PC-3 (cell line): ENCODE results near the gene EPHA10. TPM values are rescaled to one million over a fixed set of nuclear protein-coding genes. Genes with fewer than 3 reads are reported as not detected.

Experiments used
- ATAC-seq: fragments of 200-7000 bp; cut with Tn5 transposase; 2 replicates; pipeline ENCODE4 v1.9.1; 2020; ENCODE audit warnings: mild to moderate bottlenecking, moderate library complexity
- BruUV-seq: library from RNA; stranded (reverse); fragments of 400-500 nt; replicated peaks from 2 replicates; lab custom pipeline; 2021; lab: Mats Ljungman, UMichigan
- CTCF ChIA-PET: fragments of 300-600 bp; sonication (Branson Sonifier 250); formaldehyde crosslinking; loops from one replicate; lab custom pipeline; 2022; ENCODE audit warnings: antibody characterized with exemption; lab: Charles Lee
- POLR2A ChIA-PET: fragments of 300-600 bp; sonication (Branson Sonifier 250); formaldehyde crosslinking; loops from one replicate; lab custom pipeline; 2022; ENCODE audit warnings: antibody characterized with exemption; ENCODE audit not compliant: unreplicated experiment; lab: Charles Lee
- DNase-seq: peaks from one replicate; pipeline ENCODE4 v3.0.0-alpha.2; 2015
- H2AFZ ChIP-seq: fragments of 300-600 bp; sonication (generic); 2 replicates; pipeline ENCODE4 v1.6.0; 2016; ENCODE audit warnings: antibody characterized with exemption, low read length
- H3F3A ChIP-seq: fragments of 300-600 bp; sonication (generic); one replicate; pipeline ENCODE4 v1.6.0; 2017; ENCODE audit warnings: antibody characterized with exemption, low read length, control low read depth, mild to moderate bottlenecking; ENCODE audit not compliant: unreplicated experiment
- H3K27ac ChIP-seq: fragments of 300-600 bp; sonication (generic); 2 replicates; pipeline ENCODE4 v1.5.1; 2016; ENCODE audit warnings: mild to moderate bottlenecking, low read length
- H3K27me3 ChIP-seq: fragments of 300-600 bp; sonication (generic); 2 replicates; pipeline ENCODE4 v1.6.1; 2016; ENCODE audit warnings: low read length, mixed read lengths
- H3K36me3 ChIP-seq: fragments of 300-600 bp; sonication (generic); 2 replicates; pipeline ENCODE4 v1.6.1; 2016; ENCODE audit warnings: low read depth, mixed run types, low read length, mixed read lengths
- H3K4me1 ChIP-seq: fragments of 300-600 bp; sonication (generic); 2 replicates; pipeline ENCODE4 v1.5.1; 2016; ENCODE audit warnings: low read length; ENCODE audit not compliant: insufficient read depth
- H3K4me2 ChIP-seq: fragments of 300-600 bp; sonication (generic); 2 replicates; pipeline ENCODE4 v1.6.0; 2016; ENCODE audit warnings: low read length
- H3K4me3 ChIP-seq: fragments of 300-600 bp; sonication (generic); 2 replicates; pipeline ENCODE4 v1.5.1; 2016; ENCODE audit warnings: mild to moderate bottlenecking, low read length, mixed read lengths
- H3K79me2 ChIP-seq: fragments of 300-600 bp; sonication (generic); 2 replicates; pipeline ENCODE4 v1.6.1; 2017; ENCODE audit warnings: low read length, mixed read lengths
- H3K9ac ChIP-seq: fragments of 300-600 bp; sonication (generic); 2 replicates; pipeline ENCODE4 v1.6.0; 2016; ENCODE audit warnings: mild to moderate bottlenecking, low read length
- H3K9me2 ChIP-seq: fragments of 300-600 bp; sonication (generic); replicated peaks from 2 replicates; pipeline ENCODE4 v1.6.1; 2016; ENCODE audit warnings: mixed run types, low read length, mixed read lengths
- H3K9me3 ChIP-seq: fragments of 300-600 bp; sonication (generic); 2 replicates; pipeline ENCODE4 v1.6.1; 2016; ENCODE audit warnings: low read length, mixed read lengths
- H4K20me1 ChIP-seq: fragments of 300-600 bp; sonication (generic); 2 replicates; pipeline ENCODE4 v1.6.1; 2016; ENCODE audit warnings: low read length, mixed read lengths
- EZH2 ChIP-seq: fragments of 300-600 bp; sonication (generic); IDR thresholded peaks from one replicate; pipeline ENCODE4 v1.6.1; 2017; ENCODE audit warnings: antibody characterized with exemption, mild to moderate bottlenecking, low read length; ENCODE audit not compliant: unreplicated experiment
- EZH2phosphoT487 ChIP-seq: fragments of 300-600 bp; sonication (generic); IDR thresholded peaks from 2 replicates; pipeline ENCODE4 v1.6.1; 2018; ENCODE audit warnings: mild to moderate bottlenecking, antibody characterized with exemption, low read length, borderline replicate concordance
- intact Hi-C: fragments of 100-400 bp; cut with micrococcal nuclease; formaldehyde crosslinking; loops from 2 replicates; pipeline ENCODE4 v1.9.0; 2023
- total RNA-seq: library from RNA; depleted of rRNA; stranded (reverse); fragments of >200 nt; gene quantifications from 2 replicates; pipeline ENCODE4 v1.2.3, GENCODE V29; 2014
- TF ChIP-seq, protein P1 (sequence below): fragments of 300-600 bp; sonication (generic); conservative IDR thresholded peaks from 2 replicates; pipeline ENCODE4 v1.5.1; 2017; ENCODE audit warnings: antibody characterized with exemption, low read depth, mild to moderate bottlenecking, low read length

Gene EPHA10
- total RNA-seq, 1 experiment from 2014 or later = 3.5 TPM

DNA sequence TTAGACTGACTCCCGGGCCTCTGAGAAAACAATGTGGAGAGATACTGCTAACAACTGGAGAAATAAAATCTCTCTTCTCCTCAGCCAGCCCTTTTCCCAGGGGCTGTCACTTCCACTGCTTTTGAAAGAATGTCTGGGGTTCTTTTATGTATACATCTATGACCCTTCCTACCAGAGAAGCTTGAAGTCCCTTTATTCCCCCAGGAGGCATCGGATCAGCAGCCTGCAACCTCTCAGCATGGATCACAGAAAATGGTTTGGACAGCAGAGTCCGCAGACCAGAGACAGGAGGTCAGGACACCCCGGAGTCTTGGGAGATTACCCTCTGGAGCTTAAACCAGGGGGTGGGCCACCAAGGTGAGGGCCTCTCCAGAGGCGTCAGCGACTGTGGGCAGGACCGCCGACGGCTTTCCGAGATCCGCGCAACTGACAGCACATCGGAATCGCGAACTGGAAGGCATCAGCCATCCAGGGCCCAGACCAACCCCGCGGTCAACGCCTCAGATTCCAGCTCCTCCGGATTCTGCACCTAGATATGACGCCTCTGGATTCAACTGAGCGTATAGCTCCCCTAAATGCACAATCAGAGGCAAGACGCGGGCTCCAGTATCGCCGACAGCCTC is 1.0 kb downstream of the EPHA10 start:
- Histone ChIP-seq H3K27me3 (peaks cover 45% of the 10 kb centered on the region), H3K27ac (no peak overlapping the region), H4K20me1 (no peaks in the 10 kb centered on the region), H3K79me2 (no peaks in the 10 kb centered on the region), H3K9ac (no peak overlapping the region), H3K4me3 (no peak overlapping the region), H3F3A (no peaks in the 10 kb centered on the region), H2AFZ (no peak overlapping the region), H3K9me2 (no peaks in the 10 kb centered on the region), H3K9me3 (no peaks in the 10 kb centered on the region), H3K4me2 (no peak overlapping the region), H3K4me1 (peaks cover 6% of the 10 kb centered on the region), H3K36me3 (no peaks in the 10 kb centered on the region)
- BruUV-seq = no TSS peak
- no peak for TF ChIP-seq EZH2
- ChIA-PET POLR2A (no interaction called here), CTCF (no interaction called here)
- intact Hi-C loops = no loop called here
- ATAC-seq (no peak), DNase-seq (no peak)

DNA sequence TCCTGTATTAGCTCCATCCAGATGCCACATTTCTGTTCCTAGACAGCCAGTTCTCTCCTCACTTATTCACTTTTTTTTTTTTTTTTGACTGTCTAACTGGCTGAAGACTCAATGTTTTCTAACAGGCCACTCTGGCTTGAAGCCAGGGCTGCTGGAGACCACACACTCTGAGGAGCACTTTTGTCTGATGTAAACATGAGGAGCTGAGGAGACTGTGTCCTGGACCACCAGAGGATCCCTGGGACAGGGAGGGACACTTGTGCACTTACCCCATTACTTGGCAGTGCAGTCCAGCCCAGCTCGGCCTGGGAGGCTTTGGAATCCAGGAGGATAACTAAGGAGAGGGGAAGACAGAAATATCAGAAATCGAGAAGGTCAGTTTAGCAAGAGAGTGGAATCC is 2.4 kb downstream of the EPHA10 start:
- Histone ChIP-seq H3K79me2 (no peaks in the 10 kb centered on the region), H3F3A (no peaks in the 10 kb centered on the region), H4K20me1 (no peaks in the 10 kb centered on the region), H3K4me2 (no peak overlapping the region), H3K36me3 (no peaks in the 10 kb centered on the region), H3K4me3 (no peak overlapping the region), H2AFZ (no peak overlapping the region), H3K27me3 (peaks cover 38% of the 10 kb centered on the region), H3K4me1 (peaks cover 6% of the 10 kb centered on the region), H3K9me2 (no peaks in the 10 kb centered on the region), H3K27ac (no peak overlapping the region), H3K9ac (no peak overlapping the region), H3K9me3 (no peaks in the 10 kb centered on the region)
- ChIA-PET CTCF (no interaction called here), POLR2A (no interaction called here)
- TF ChIP-seq EZH2 (no peak), EZH2phosphoT487 (no peak)
- TF ChIP-seq, protein P1, sequence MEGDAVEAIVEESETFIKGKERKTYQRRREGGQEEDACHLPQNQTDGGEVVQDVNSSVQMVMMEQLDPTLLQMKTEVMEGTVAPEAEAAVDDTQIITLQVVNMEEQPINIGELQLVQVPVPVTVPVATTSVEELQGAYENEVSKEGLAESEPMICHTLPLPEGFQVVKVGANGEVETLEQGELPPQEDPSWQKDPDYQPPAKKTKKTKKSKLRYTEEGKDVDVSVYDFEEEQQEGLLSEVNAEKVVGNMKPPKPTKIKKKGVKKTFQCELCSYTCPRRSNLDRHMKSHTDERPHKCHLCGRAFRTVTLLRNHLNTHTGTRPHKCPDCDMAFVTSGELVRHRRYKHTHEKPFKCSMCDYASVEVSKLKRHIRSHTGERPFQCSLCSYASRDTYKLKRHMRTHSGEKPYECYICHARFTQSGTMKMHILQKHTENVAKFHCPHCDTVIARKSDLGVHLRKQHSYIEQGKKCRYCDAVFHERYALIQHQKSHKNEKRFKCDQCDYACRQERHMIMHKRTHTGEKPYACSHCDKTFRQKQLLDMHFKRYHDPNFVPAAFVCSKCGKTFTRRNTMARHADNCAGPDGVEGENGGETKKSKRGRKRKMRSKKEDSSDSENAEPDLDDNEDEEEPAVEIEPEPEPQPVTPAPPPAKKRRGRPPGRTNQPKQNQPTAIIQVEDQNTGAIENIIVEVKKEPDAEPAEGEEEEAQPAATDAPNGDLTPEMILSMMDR = no peak
- DNase-seq = no peak
- intact Hi-C loops = no loop called here
- BruUV-seq = no TSS peak
- no peak for ATAC-seq

DNA sequence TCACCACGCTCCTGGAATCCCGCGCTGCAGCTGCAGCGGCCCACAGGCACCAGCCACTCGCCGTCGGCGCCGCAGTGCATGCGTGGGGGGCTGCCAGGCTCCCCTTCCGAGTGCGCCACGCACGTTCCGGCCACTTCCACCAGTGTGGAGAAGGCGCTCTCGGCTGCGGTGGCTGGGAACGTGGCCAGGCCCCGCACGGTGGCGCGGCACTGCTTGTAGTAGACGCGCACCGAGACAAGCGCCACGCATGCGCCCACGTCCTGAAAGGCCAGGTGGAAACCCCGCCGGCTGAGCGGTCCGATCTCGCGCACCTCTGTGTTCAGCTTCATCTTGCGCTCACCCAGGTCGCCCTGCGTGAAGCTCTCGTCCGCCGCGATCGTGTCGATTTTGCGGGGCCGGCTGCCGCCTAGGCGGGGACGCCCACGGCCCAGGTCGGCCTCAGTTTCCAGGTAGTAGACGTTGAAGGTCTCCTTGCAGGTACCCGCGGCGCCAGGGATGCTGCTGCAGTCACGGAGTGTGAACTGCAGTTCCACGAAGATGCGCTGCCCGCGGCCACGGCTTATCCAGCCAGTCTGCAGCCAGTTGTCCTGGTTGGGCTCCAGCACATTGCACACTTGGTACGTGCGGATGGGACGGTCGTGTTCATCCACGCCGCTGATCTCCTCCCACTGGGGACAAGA is 3.4 kb downstream of the EPHA10 start:
- H3K27ac ChIP-seq = no peak overlapping the region
- TF ChIP-seq EZH2 (no peak), EZH2phosphoT487 (no peak)
- TF ChIP-seq, protein P1 = no peak
- intact Hi-C loops = no loop called here
- DNase-seq (no peak), ATAC-seq (no peak)
- H3K9me3 ChIP-seq = no peaks in the 10 kb centered on the region
- no TSS peak for BruUV-seq
- no peaks in the 10 kb centered on the region for H3K36me3 ChIP-seq
- no peak overlapping the region for H3K9ac ChIP-seq
- no peaks in the 10 kb centered on the region for H4K20me1 ChIP-seq
- H2AFZ ChIP-seq = no peak overlapping the region
- H3F3A ChIP-seq = no peaks in the 10 kb centered on the region
- peaks cover 28% of the 10 kb centered on the region for H3K27me3 ChIP-seq
- no peaks in the 10 kb centered on the region for H3K79me2 ChIP-seq
- H3K4me3 ChIP-seq = no peak overlapping the region
- ChIA-PET POLR2A (no interaction called here), CTCF (no interaction called here)
- H3K4me1 ChIP-seq = peaks cover 6% of the 10 kb centered on the region
- H3K4me2 ChIP-seq = no peak overlapping the region
- H3K9me2 ChIP-seq = no peaks in the 10 kb centered on the region
